HG03097 (cell line): ENCODE data around the gene STEAP1B.

ENCODE experiments used
- ATAC-seq: cut with Tn5 transposase; IDR thresholded peaks from one replicate; pipeline ENCODE4 v1.9.1; 2021; ENCODE audit not compliant: unreplicated experiment, low FRiP score

The STEAP1B gene

DNA sequence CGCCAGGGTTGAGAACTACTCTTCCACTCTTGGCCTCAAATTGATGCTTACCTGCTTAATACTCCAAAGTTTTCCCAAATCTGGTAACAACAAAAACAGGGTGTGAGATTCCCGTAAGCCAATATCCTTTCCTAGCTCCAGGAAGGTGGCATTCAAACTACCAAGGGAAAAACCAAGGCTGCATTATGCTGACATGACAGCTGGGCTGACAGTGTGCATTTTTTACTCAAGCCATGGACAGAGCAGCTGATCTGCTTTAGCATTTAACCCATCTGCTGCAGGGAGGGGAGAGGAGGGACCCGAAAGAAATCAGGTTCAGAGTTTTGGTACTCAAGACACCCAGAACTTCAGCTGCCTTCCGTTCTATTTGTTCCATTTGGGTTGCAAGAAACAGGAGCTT lies 93.3 kb downstream of the STEAP1B start:
- no peak for ATAC-seq

DNA sequence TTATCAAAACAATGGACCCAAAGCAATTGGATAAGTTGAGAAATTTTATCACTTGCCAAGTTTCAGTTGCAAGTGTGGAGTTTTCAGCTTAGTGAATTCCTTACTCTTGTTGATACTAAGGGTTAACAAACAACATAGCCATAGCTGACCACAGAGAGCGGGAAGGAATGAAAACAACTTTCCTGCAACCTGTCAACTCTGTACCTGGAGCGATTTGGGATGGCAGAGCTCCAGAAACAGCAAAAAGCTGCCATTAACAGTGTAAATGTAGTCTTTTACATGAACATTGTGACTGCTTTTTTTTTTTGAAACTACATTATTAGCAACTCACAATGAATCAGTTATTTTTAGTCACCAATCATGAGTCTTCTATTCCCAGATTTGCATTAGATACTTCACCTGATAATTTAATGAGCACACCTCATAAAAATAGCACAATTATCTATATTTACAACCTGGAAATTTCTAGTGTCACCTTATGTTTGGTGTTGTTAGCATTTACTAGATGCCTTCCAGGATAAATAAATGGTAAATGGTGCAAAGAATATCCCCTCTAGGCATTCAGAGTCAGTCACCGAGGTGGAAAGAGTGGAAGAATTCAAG lies 95.5 kb downstream of the STEAP1B start:
- ATAC-seq: no peak

DNA sequence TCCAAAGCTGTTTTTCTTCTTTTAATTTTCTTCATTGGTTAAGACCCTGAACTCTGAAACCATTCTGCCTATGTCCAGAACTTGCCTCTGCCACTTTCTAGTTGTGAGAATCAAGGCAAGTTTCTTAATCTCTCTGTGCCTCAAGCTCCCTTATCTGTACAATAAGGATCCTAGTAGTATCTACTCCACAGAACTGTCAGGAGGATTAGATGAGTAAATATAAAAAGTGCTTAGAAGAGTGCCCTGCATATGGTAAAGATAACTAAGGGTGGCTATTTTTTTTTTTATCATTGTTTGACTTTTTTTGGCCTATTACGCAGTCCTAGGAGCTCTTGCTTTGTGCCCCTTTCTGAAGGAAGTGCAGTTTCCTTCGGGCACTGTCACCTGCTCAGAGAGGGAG lies 96.6 kb downstream of the STEAP1B start:
- ATAC-seq: no peak

DNA sequence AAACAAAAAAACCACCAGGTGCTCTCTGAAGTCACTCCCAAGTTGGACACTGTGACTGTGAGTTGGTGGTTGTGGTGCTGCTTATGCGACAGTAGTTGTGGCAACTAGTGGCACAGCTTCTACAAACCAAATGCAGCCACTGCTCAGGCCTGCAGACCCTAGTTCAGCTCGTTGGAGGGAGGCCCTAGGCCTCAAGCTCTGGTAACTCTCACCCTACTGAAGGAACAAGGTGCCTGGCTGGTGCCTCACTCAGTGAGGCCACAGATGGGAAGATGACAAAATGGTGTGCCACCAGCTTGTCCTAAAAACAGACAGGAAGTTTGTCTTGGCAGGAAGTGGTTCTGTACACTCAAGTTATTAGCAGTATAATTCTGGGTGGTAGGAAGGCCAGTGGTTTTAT lies 97.7 kb downstream of the STEAP1B start:
- peak; percentile 38 for ATAC-seq

DNA sequence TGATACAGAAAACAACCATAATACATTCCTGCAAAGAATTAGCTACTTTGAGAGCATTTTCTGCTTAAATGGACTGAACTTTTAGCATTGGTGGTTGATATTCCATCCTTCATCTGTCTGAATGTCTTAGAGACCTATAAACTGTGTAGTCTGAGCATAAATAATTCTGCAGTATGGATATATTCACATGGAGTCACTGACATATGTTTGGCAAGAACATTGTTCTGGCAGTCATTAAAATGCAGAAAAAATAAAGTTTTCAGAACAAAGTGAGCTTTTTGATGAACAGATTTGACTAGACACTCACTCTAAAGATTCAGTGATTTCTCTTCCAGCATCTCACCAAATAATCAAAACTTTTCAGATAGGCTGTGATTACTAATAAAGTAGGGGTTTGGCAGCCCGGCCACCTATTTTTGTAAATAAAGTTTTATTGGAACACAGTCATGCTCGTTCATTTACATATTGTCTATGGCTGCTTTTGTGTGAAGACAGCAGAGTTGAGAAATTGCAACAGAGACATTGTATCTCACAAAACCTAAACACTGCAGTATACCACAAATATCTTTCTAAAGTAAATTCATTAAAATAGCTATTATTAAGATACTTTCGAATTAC lies 98.9 kb downstream of the STEAP1B start:
- ATAC-seq: no peak

DNA sequence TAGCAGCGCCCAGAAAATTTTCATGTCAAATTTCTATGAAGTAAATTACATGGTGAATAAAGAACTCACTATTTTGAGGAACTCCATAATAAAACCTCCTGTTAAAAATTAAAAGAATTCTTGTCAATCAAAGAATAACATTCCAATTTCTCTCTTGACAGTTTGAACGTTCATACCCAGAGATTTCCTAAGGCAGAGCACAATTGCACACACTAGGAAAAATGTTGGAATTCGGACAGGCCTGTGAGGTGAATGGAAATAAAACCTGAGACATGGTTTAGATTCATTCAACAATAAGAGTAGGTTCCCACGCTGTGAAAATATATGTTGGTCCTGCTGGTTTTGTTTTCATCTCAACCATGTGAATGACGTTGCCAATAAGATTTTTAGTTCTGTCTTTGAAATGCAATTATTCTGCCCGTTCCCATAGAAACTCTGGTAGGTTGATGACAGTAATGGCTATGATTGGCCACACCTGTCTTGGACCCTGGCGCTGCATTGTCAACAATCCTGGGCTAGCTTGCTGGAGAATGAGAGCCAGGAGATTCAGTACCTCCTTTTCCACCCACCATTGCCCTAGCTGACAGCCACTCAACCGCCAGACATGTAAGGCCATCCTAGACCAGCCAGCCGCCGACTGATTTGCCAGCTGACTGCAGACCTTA lies 99.7 kb downstream of the STEAP1B start:
- ATAC-seq: no peak

DNA sequence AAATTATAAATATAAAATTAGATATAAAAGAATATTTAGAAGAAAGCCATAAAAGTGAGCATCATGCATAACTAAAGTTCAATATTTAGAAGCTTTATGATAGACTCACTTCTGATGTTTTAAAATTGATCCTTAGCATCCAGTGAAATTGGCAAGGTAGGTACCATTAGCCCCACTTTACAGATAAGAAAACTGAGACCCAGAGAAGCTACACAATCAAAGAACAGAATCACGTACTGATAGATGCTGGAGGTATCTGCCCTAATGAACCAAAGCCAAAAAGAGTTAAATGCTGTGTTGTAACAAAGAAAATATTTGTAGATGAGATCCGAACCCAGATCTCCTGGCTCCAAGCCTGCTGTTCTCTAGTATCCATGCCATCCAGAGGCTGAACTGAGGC lies 100.4 kb downstream of the STEAP1B start:
- ATAC-seq: no peak

DNA sequence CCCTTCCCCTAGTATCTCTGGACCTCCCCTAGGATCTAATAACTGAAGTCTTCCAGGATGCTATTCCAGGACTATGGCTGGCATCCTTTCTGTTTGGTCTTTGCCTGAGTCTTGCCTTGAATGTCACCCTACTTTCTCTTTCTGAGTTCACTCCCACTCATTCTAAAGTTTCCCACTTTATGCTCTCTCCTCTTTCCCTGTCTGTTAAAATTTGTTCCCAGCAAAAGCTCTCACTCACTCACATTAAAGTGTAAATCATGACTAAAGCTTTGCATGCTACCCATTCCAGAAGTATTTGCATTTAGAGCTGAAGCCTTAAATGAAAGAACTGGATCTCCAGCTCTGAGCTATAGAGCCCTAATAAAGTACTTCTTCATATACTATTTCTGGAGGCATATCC lies 100.9 kb downstream of the STEAP1B start:
- ATAC-seq: no peak

DNA sequence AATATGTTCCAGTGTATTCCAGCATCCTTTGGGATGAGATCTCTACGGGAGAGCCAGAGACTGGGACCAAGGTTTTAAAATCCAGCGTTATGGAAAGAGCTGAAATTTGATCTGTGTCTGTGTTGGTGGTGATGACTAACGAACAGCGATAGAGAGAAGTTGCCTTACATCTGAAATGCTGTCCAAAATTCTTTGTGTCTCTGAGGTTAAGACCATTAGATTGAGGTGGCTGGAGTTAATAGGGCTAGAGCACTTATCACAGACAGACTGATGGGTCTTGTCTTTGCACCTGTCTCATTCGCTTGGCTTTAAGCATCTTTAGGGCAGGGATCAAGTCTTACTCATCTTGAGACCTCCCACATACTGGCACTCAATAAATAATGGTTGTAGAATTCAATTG lies 102.0 kb downstream of the STEAP1B start:
- ATAC-seq: no peak

DNA sequence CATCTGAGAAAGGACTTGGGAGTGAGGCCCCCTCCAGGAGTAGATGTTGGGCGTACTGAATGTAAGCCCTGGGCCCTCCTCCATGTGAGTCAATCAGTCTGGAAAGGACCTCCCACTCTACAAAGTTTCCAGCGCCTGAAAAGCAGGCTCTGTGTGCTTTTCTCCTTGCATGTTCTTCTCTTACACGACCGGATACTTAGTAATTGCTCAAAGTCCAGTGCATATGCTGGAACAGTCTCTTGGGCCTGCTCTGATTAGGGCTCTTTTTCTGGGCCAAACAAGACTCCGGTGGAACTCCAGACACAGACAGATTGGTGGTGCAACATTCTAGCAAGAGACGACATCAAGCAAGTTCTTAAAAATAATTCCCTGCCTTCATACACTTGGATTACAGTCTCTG lies 104.8 kb downstream of the STEAP1B start:
- ATAC-seq: no peak

DNA sequence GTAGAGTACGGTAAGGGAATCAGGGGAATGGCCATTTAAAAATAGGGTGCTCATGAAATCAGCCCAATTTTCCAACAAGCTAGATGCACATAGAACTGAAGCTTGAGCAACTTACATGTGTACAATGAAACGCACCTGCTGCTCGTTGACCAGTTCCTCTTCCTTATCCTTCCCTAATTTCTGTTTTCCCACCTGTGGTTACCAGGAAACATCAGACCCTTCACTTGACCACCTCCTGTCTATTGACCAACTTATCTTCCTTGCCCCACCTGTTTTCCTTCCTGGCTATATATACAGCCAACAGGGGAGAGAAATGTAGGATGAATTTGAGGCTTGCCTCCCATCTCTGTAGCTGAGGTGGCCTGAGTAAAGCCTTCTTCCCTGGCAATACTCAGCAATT lies 105.2 kb downstream of the STEAP1B start:
- no peak for ATAC-seq

DNA sequence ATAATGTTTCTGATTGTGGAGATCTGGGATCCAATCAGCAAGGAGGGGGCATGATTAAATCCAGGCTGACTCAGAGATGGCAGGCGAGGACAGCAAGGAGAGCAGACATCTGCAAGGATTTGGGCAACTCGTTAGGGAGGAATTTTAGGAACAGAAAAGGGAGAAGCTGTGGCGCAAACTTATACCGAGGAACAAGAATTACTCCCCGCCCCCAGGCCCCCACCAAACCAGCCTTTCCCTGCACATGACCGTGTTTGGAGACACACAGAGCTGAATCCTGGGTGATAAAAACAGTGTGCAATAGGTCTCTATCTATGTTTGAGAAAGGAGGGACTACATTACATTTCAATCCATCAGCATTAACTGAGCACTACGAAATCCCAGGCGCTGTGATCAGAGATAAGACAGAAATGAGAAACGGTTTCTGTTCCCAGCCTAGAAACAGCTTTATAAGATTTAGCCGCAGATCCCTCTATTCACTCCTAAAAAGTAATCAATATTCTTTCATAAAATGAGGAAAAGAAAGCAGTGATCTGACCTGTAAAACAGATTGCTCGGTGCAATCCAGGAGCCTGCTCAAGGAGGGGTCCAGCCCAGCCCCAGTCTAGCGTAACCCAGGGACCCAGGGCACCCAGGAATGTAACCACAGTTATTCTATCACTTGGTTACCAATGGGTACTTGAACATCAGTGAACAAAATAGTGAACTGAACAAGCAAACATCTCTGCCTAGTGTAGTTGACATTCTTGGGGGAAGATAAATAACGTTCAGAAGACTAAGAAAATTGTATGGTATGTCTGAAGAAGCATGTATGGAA lies 105.9 kb downstream of the STEAP1B start:
- ATAC-seq: no peak

DNA sequence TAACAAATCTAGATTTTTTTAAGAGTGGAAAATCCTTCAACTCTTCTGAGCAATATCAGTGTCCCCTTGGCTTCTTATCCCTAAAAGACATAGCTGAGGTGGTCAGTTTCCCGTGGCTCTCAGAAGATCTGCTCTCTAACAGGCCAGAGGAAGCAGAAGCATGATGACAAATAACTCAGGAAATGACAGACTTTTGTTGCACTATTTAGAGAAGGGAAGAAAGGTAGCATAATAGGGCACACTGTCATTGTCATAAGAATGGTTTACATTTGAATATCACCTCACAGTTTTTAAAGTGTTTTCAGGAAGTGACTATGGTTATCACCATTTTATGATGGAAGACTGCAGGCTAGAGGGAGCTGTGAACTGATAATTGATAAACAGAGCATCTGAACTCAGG lies 109.5 kb downstream of the STEAP1B start:
- no peak for ATAC-seq

DNA sequence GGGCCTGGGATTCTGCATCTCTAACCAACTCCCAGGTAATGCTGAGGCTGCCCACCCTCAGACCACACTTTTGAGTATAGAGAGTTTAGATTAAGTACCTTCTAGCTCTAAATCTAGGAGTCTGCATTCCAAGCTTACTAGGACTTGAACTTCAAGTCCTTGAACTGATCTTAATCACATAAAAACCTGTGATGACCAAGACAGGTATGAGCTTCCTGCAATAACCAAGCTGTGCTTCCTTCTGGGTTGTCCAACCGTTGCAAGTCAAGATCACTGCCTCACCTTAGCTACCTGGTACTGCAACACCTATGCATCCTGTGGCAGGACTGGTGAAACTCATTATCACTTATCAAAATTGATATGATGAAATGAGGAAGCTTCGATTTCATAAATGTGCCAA lies 110.1 kb downstream of the STEAP1B start:
- no peak for ATAC-seq

DNA sequence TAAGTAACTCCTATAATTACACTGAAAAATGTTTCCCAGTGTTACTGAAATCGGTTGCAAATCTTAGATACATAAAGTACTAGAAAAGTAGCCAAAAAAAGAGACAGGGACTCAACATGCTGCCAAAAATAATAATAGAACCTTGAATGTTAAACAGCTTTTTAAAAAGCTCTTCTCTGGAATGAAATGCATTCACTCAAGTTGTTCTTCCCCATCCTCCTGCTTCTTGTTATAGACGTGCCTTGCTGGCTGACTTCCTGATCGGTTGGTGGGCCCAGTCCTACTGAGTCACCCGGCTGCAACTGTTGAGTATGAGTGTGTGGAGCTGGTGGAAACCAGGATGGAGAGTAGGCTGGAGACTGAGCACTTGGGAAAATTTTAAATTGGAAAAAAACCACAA lies 112.4 kb downstream of the STEAP1B start:
- ATAC-seq: no peak

DNA sequence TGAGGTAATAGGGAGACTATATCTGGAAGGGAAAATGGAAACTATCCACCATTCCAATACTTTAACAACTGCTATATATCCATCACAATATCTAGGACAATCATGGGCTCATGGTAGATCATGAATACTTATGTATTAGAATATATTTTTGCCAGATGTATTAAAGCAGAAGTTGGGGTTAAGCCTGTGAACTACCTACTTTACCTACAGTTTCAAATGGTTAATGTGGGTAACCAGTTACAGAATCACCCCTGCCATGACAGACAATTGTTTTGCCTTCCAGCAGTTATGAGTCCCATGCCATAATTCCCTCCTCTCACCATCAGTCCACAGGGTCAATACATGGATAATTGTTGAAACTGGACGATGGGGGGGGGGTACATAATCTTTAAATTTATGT lies 113.1 kb downstream of the STEAP1B start:
- ATAC-seq: peak; percentile 66

DNA sequence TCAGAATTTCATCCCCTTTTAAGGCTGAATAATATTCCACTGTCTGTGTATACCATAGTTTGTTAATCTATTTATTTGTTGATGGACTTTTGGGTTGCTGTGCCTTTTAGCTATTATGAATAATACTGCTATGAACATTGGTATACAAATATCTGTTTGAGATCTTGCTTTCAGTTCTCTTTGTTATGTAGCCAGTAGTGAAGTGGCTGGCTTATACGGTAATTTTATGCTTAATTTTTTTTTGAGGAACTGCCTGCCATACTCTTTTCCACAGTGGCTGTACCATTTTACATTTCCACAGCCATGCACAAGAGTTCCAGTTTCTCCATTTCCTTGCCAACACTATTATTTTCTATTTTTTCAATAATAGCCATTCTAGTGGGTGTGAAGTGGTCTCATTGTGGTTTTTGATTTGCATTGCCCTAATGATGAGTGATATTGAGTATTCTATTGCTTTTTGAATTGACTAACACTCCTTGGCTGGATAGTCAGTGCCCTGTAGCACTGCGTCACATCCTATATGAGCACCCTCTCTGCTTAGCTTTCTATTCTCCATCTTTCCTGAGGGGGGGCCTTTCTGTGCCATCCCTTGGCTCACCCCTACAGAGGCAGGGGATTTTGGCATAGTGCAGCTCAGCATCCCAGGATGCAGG lies 113.7 kb downstream of the STEAP1B start:
- ATAC-seq: no peak

DNA sequence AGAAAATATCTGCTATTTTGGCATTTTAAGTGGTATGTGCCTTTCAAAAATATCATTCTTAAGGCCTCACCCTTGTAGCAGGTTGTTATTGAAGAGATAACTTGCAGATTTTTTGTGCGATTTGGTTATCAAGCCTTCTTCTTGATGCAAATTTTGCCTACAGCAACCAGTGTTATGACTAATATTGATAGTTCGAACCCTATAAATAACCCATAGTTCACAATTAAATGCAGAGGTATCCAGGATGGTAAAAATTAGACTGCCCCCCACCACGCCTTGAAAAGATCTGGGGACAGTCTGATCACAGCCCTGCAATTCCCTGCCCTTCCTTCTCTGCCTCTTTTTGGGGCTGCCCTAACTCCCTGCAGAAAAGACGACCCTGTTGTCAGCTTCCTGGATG lies 114.7 kb downstream of the STEAP1B start:
- no peak for ATAC-seq

DNA sequence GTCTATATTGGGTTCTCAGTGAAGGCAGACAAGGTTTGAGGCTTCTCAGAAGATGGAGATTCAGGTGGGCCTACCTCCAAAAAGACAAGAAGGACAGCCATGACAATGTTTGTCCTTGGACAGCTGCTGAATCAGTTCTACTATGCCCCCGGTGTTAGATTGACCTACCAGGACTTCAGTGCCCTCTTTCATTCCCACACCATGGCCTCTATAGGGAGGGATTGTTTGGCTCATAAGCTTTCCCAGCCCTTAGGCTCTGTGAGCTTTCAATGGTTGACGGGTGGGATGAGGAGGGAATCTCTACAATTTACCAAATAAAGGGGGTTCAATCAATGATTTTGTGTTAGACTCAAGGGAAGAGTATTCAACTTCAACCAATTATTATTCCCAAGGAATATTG lies 119.7 kb downstream of the STEAP1B start:
- ATAC-seq: no peak

DNA sequence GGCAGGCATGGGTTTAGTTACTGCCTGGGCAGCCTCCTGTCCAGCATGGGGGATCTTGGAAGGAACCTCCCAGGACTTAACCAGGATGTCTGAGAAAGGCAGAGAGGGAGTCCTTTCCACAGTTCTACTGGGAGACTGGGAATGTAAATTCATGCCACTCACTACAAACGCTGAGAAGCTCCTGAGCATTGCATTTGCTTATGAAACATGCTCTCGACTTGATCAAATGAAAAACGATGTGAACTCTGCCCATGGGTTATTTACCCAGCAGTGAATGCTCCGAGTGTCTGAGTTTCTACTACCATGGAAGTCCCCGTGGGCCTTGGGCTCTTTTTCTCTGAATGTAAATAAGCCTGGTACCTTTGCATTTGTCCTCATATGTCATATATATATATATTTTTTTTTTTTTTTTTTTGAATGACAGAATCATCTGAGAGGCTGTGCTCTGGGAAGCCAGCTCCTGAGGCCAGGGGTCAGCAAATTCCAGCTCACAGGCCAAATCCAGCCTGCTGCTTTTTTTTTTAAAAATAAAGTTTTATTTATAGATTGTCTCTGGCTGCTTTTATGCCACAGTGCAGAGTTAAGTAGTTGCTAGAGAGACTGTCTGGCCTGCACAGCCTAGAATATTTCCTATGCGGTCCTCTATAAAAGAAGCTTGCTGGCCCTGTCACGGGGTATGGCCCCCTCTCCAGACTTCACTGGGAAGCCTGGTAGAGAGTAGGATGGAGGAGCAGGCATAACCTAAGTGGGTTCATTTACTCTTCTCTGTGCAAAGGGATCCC lies 121.6 kb downstream of the STEAP1B start:
- ATAC-seq: no peak
